LoVo (cell line): ENCODE measurements around the gene ADCY5.

Experiments
- DNase-seq: peaks from one replicate; pipeline ENCODE4 v3.0.0-alpha.2; 2016; ENCODE audit warnings: low spot score

The ADCY5 gene

DNA sequence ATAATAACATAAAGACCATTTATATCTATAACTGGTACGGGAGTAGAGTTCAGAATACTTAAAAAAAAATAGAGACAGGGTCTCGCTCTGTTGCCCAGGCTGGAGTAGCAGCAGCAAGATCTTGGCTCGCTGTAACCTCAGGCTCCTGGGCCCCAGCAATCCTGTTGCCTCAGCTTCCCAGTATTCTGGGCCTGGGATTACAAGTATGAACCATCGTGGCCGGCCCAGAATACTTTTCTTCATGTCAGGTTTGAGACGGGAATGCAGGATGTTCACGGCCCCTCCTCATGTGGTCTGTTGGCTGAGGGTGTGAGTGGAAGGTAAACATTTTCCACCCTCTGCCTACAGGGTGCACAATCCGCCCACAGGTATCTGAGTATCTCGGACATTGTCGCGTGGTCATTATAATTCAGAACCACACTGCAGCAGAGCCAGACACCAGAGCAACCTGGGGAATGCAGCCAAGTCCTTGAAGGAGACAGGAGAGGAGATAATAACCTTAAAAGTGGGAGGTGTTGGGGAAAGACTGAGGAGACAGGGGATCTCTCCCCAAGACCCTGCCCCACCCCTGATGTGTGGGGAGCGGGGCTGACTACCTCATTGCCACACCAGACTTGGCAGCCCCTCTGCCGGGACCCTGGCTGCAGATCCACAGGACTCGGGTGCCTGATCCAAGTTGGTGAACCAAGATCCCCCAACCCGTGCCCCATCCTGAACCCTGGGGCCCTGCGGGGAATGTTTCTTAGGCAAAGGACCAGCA, 106.8 kb downstream of the ADCY5 start:
- DNase-seq: no peak

GRCh38 chr3:123340336-123340735, 108.6 kb downstream of the ADCY5 start:
- no peak for DNase-seq

GRCh38 chr3:123339302-123339701, 109.6 kb downstream of the ADCY5 start:
- DNase-seq: no peak

GRCh38 chr3:123338620-123339061, 110.2 kb downstream of the ADCY5 start:
- no peak for DNase-seq

DNA sequence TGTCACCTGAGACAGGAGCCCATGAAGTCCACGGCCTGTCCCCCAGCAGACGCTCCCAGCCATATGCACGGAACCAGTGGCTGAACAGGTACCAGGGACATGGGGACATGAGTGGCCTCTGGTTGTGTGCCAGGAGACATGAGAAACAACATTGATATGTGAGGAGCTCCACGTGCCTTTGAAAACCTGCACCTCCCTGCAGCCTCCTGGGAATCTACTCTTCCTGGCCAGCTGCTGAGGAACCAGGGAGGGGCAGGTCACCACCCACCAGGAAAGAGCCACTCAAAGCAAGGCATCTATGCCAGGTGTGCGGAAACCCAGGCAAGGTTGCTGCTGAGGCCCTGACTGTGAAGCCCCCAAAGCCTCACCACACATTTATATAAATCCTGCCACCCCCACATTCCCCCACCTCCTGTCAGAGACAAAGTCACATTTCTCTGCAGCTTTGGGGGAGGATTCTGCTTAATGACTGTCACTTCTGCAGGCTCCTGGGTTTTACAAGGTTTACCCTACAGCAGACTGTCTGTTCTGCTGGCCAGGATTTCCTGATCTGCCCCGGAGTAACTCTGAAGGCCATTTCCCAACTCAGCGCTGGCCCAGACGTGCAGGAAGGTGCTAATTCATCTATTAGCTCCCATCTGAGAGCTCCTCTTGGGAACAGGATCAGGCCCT, 110.8 kb downstream of the ADCY5 start:
- DNase-seq: no peak

DNA sequence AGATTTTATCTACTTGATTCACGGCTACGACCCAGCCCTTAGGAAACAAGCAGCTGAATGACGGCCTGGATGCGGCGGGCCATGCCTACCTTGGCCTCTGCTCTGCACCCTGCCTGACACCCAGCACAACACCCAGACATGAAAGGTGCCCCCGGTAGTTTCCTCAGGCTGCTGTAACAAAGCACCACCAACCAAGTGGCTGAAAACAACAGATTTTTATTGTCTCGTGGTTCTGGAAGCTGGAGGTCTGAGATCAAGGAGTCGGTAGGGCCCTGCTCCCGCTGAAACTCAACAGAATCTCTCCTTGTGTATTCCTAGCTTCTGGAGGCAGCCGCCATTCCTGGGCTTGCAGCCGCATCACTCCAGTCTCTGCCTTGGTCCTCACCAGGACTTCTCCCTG, 111.7 kb downstream of the ADCY5 start:
- no peak for DNase-seq

DNA sequence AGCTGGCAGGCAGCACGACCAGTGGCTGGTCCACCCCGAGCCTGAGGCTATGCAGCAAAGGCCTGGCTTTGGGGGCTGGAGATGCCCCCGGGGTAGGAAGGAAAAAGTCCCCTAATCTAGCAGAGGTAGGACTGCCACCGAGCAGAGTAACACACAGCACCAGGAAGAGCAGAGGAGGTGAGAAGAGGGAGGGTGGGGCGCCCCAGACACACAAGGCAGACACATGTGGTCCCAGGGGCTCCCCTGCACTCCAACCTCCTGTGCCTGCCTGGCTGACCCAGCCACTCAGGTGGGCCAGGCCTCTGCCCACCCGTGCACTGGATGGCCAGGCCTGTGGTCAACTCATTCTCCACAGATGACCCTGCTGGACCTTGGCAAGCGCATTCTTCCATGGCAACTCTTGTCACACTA, 112.4 kb downstream of the ADCY5 start:
- DNase-seq: no peak

- DNase-seq: no peak
Measured at GRCh38 chr3:123336001-123336400, 112.9 kb downstream of the ADCY5 start.

DNA sequence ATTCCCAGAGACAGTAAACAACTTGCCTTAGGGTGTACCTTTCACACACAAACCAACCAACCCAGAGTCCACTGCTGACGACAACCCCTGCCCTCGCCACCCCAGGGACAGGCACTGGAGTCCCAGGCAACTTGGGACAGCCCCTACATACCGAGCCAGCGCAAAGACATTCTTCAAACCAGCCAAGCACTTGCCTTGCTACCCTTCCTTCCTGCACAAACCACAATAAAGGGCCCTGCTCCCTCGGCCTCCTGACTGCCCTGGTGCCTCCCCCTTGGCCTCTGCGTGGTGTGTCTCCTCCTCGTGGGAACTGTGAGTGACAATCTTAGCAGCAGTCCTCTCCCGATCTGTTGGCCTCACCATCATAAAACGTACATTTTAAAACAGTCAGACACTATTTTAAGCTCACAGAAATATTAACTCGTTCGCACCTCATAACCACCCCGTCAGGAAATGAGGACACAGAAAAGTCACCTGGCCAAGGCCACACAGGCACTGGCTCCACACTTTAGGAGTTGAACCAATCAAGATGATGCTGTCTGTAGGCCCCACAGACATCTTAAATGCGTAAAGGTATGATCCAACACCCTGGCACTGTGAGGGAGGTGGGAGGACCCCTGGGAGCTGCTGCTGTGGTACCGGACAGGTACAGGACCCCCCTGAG, 113.8 kb downstream of the ADCY5 start:
- no peak for DNase-seq

GRCh38 chr3:123334056-123334455, 114.8 kb downstream of the ADCY5 start:
- no peak for DNase-seq

DNA sequence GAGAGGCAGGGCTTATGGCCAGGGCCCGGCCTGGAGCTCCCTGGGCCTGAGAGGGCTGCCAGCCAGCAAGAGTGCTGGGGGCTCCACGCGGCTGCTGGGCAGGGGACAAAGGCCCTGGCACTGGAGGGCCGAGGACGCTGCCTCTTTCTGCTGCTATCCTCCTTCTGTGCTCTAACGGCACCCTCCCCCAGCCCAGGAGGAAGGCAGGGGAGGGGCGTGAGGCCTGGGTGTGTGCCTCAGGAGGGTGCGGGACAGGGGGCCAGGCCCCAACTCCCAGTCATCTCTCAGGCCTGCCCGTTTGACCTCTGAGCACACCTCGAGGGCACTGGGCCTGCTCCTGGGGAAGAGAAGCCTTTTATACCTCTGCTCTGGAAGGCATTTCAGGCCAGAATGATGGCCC, 115.5 kb downstream of the ADCY5 start:
- no peak for DNase-seq

DNA sequence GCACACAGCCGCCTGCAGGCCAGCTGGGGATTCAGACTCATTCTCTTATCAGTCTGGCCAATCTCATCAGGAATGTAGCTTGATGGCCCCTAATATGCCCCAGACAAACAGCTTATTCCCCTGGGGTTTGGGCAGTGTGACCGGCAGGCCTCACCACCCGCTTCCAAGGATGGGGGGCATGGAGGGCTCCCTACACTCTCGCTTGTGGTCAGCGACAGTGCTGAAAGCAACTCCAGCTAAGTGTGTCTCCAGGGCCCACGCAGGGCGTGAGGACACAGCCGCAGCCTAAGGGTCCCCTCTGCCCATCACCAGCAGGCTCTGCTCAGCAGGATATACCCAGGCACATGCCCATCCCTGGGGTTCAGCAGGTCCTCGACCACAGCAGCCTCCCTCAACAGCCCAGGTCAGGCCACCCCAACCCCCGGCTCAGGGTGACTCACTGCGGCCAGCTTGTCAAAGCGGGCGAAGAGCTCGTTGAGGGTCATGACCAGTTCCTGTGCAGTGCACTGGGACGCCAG, 116.7 kb downstream of the ADCY5 start:
- DNase-seq: no peak

DNA sequence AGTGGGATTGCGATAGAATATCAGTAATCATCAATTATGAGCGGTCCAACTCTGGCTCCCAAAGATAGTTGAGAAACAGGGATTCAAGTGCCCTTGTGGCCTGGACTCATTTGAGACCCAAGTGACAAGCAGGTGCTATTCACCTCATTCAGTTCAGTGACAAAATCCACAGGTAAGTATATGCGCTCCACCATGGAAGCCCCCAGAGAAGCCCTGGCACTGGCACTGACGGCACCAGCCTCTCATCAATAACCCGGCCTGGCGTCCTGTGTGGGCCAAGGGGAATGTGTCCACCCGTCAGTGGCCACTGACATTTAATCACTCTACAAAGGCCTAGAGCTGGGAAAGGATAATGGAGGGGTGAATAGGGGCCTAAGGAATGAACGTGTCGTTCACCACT, 117.2 kb downstream of the ADCY5 start:
- DNase-seq: no peak

DNA sequence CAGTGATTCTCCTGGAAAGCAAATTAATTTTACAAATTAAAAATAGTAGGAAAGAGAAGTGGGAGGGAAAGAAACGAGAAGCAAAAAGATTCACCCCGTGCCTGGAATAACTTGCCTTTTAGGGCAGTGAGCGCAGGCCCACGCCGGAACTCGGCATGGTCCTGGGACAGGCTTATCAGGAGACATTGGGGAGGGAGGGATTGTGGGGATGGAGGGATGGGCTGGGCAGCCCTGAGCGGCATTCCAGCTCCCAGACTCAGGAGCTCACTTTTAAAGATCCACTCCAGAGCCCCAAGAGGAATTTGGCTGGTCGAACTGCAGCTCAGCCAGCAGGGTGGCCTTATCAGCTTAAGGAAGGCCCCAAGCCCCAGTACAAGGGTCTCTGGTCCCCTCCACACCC, 117.9 kb downstream of the ADCY5 start:
- no peak for DNase-seq

- no peak for DNase-seq
Measured at GRCh38 chr3:123330441-123330991, 118.4 kb downstream of the ADCY5 start.

DNA sequence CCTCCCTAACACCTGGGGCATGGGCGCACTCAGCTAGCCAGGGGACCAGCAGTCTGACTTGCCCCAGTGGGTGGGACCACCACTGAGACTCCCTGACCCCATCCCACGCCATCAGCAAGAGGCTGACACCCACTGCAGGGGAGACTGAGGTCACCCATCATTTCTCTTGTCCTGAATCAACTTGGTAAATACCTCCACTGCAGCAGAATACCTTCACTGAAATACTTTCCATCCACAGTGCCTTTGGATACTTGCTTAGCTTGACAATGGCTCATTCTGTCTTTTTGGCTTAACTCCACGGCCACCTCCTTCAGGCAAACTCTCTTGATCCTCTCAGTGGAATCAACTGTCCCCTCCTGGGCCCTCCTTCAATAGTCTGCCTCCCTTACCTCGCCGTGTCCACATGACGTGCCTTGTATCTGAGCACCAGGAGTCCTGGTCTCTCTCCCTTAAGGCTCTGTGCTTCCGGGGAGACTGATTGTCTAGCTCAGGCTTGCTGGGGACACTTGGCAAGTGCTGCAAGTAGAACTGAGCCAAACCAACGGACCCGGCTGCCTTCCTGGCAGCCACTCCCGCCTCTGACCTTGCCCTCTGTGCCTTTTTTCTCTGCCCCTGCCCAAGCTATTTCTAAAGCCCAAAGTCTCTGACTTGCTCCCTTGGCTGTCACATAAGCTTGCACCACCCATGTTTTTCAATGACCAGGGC, 119.1 kb downstream of the ADCY5 start:
- no peak for DNase-seq

DNA sequence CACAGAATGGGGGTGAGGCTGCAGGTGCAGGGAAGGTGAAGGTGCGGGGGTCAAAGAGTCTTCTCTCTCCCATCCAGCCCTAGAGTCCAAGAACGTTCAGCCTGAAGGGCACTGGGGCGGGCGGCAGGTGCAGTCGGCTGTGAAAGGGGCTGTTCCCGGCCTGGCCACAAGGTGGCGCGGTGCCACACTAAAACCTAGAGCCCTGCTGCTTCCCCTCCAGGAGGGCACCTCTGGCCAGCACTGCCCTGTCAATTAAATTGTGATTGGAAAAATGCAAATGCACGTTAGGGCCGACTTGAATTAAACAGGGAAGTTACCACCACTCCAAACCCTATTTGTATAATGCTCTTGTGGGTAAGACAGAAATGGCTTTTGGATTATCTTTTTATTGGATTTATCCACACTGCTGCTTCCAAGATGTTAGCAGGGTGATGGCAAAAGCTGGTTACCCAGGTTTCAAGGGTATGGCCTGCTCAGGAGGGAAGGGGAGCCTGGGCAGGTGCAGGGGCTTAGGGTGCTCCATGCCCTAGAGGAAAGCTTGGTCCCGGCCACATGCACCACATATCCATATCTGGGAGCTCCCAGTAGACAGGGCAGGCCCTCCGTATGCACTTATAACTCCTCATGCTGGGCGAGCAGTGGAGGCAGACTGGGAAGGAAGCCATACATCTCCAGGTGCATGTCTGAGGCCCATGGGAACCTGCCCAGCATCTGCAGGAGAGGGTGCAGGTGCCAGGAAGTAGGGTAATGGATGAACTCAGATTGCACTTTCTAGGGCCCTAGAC, 119.8 kb downstream of the ADCY5 start:
- peak; percentile 73 for DNase-seq

DNA sequence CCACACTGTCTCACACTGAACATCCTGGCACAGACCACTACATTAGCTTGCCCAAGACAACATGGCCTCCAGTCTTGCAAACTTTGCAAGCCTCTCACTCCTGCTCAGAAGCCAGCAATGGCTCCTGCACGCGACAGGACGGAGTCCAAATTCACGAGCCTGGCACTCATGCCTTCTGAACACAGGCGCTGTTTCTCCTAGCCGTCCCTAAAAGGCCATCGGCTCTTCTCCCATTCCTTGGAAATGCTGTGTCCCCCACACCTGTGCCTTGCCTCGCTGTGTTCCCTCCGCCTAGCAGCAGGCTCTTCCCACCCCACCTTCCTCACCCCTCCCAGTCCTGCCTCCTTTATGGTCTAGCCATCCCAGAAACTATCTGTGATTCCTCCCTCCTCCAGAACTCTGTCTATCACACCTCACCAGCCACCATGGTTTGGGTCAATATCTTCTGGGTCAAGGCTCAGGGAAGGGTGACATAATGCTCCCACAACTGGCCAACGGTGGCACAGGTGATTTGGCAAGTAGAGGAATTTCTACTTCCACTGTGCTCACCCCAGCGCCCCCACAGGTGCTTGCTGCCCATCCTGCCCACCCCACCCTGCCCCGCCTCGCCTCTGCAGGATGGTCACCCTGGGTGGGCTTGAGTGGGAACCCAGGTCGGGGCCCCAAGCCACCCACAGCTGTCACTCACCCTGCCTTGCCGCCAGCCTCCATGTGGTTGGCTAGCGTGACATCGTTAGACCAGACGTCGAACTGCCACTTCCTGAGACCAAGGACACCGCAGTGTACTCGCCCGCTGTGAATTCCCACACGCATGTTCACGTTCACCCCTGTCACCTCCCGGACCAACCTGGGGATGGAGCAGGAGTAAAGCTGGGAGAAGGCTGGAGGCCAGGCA, 120.7 kb downstream of the ADCY5 start:
- DNase-seq: no peak

GRCh38 chr3:123327480-123327879, 121.4 kb downstream of the ADCY5 start:
- DNase-seq: no peak

- no peak for DNase-seq
Measured at GRCh38 chr3:123326531-123326930, 122.4 kb downstream of the ADCY5 start.
